HuH-7.5 (cell line): ENCODE data around the gene WNT3A.

Experiments used
- DNase-seq: peaks from one replicate; pipeline ENCODE4 v3.0.0; 2011; ENCODE audit warnings: low spot score

Gene WNT3A

DNA sequence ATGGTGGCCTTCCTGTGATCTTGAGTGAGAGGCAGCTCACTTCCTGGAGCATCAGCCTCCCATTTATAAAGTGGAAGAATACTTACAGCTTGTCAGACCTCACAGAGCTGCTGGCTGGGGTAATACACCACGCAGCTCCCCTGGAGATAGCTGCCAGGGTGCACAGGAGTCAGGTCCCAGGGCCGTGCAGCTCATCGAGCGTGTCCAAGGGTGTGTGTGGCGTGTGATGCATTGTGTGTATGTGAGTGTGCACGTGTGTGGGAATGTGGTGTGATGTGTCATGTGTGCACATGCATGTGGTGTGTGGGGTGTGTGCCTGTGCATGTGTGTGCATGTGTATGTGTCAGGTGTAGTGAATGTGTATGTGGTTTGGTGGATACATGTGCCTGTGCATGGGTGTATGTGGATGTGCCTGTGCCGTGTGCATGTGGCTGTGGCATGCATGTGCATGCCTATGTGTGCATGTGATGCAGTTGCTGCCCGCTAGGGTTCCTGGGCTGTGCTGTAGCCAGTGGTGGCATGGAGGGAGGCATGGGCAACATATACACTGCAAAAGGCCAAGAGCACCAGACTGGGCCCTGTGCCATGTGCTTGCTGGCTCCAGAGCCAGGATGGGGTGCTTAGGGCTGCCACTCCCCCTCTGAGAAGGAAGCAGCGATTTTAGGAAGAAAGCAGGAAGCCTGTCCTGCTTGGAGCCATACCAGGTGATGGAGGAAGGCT lies 24.6 kb downstream of the WNT3A start:
- no peak for DNase-seq

DNA sequence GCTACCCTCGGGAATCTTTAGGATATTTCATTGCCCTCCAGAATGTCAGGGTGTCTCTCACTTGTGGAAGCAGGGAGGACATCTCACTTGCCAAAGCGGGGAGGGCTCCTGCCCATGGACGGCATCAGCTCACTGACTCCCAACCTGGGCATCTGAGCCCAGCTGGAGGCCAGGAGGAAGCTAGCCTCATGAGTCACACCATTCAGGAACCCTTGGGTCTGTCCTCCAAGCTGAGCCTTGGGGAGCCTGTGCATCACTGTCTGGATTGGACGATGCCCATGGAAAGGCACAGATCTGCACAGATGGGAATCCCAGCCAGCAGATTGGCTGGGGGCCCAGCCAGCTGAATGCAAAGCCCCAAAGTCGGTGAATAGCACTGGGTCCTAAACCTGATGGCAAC lies 25.2 kb downstream of the WNT3A start:
- DNase-seq = no peak

DNA sequence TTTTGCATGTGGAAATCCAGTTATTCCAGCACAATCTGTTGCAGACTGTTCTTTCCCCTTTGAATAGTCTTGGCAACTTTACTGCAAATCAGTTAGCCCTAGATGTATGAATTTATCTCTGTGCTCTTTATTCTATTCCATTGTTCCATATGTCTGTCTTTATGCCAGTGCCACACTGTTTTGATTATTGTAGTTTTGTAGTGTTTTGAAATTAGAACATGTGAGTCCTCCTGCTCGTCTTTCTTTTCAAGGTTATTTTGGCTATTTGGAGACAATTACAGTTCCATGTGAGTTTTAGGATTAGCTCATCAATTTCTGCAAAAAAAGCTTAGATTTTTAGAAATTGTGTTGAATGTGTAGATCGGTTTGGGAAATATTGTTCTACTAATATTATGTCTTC lies 26.6 kb downstream of the WNT3A start:
- no peak for DNase-seq

DNA sequence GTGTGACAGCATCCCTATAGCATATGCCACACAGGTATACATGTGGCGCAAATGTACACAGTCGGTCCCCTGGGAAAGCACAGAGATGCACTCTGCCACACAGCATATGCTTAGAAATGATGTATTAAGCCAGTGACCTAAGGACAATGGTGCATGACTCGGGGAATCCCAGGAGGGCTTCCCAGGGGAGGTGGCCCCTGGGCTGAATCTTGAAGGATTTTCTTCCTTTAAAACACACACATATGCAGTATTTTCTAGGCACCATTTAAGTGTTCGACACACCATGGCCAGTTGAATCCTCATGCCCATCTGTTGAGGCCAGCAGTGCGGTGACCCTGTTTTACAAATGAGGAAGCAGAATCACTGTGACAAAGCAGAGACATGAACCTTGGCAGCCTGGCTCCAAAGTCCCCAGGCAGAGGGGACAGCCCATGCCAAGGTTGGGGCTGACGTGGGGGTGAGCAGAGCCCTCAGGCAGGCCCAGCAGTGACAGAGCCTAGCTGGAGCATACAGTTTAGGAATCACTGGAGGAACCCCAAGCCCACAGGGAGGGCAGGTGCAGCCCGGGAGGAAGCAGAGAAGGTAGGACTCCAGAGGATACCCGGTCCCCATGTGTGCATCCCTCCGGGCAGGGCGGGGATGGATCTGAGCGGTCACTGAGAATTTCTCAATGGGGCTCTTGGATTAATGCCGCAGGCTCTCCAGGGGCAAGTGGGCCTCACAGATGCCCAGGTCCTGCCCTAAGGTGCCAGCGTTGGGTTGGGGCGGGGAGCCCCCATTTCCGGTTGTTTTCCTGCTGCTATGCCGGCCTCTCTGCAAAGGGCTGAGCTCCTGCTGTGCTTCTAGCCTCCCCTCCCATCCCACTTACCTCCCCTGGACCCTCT lies 28.4 kb downstream of the WNT3A start:
- no peak for DNase-seq

DNA sequence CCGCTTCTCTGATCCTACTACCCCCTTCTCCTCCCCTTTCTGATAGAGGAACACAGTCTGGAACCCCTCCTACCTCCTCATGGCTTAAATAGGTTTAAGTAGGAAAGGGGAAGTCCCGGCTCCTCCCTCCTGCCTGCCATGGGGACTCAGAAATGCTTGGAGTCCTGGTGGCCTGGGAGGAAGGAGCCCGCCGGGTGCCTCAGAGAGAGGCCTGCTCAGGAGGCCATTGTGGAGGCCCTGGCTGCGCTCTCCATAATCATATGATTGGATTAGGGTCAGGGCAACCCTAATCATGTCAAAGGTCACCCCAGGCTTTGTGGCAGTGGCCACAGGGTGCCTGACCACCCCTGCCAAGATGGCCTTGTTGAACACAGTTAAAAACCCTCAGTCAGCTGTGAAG lies 29.0 kb downstream of the WNT3A start:
- no peak for DNase-seq

DNA sequence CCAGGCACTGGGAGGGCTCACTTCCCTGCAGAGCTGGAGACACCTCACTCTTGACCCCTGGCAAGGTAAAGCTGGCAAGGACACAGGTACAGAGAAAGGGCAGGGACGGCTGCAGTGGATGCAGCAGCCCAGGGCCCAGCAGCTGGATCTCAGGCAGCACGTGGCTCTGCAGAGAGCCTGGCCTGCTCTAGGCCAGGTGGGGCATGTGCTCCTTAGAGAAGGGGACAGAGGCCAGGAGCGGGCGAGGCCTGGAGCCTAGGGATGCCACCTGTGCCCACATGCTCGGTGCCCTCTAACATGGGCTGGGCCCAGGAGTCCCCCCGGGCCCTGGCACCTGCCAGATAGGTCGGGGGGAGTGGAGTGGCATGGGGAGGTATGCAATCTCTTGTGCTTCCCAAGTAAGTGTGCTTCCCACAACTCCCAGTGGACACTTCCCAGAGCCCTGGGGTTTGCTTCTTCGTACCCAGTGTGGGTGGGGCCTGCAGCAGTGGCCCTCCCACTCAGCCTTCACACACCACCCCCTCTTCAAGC lies 30.0 kb downstream of the WNT3A start:
- no peak for DNase-seq

DNA sequence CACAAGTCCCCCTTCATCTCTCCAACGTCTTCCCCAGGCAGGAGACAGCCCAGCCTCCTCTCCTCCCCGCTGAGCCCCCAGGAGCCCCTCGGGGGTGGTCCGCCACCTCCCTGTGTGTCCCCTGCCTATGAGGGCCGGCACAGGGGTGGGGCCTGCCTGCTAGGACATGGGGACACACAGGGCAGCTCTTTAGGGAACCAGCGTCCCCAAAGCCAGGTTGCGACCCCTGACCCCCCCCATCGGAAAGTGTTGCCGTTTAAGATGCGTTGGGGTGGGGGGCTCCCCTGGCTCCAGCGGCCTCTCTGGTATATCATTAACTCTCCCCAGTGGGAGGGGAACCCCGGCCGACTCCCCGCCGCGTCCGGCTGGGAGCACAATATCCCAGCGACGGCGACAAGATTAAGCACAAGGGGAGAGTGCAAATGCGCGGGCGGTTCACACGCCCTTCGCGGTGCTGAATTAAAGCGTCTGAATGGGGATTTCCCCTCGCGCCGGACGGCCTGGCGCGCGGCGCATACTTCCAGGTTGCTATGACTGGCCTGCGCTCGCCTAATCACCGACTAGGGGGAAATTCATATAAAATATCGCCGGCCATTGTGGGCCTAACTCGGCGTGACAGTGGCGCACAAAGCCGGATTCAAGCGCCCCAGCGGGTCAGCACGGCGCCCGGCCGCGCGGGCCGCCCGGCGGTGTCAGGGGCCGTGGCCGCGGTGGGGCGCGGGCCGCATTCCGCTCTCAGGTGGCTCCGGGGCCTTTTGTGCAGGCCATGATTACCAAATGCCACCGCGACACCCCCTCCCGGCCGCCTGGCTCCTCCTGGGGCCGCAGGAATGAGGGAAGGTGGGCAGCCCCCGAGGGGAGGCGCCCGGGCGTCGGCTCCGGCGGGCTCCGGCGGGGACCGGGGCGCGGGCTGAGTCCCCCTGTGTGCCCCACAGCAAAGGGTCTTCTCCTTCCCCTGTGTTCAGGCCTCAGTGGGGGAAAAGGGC lies 30.9 kb downstream of the WNT3A start:
- no peak for DNase-seq

DNA sequence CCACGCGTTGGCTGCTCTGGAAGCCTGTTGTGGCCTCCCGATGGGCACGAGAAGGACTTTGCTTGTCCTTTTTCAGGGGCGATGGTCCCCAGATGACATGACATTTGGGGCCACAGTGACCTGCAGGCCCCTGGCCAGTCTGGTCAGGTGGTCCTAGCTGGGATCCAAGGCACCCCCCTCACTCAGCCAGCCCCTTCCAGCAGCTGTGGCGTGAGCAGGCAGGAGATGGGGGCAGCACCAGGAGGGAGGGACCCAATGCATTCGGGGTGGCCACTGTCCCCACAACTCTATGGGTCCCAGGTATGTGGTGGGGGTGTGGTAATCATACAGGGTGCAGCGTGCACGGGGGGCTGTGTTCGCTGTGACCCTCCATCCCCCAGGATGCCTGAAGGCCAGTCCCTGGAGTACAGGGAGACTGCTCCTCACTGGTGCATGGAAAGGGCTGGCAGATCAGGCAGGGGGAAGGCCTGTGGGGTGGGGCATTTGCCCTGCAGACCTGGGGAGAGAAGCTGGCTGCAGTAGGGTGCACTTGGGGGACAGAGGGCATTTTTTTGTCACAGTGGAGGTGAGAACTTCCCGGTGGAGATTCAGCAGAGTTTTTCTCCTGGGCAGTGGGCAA lies 31.7 kb downstream of the WNT3A start:
- DNase-seq = no peak

DNA sequence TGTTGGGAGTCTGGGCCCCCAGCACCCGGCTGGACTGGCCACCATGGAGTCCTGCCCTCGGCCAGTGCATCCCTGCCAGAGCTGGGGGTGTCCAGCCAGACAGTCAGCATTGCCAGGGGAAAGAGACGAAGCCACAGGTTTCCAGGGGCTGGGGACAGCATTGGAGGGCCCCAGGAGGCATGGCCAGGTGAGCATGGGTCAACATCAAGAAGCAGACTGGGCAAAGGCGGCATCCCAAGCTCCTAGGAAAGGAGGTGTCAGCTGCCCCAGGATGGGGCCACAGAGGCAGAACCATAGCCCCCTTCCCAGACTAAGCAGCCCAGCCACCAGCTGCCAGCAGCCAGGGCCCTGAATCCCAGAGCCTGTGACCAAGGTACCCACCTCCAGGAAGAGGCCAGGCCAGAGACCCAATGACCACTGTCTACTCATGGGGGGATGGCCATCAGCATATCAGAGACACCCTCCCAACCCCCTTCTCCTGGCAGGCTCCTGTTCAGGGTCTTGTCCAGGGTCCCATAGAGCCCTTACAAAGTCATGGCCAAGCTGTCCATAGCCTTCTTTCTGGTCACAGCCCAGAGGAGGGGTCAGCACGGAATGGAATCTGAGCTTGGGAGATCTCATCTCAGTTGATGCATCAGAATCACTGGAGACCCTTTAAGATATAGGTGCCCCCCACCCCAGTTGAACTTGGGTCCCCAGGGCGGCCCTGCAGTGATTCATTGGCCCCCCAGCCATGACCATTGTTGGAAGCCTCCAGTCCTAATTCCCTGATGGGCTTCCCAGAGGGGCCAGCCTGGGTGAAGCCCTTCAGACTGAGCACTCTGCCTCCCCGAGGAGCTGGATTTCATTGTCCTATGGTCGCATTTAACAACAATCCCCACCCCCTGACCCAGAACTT lies 32.5 kb downstream of the WNT3A start:
- DNase-seq = no peak

DNA sequence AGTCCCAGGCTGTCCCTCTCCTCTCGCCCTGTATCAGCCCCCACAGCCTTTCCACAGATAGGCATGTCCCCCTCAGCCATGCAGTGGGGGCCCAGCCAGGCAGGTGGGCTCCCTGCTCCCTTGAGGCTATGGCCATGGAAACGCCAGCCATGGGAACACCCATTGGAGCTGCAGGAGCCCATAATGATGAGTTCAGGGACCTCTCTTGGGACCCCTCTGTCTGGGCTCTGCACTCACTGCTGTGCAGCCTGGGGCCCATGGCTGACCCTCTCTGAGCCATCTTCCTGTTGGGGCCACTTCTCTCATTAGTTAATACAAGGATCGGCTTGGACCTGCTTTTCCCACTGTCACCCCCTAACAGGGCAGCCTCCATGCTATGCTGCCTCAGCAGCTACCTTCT lies 33.2 kb downstream of the WNT3A start:
- no peak for DNase-seq

DNA sequence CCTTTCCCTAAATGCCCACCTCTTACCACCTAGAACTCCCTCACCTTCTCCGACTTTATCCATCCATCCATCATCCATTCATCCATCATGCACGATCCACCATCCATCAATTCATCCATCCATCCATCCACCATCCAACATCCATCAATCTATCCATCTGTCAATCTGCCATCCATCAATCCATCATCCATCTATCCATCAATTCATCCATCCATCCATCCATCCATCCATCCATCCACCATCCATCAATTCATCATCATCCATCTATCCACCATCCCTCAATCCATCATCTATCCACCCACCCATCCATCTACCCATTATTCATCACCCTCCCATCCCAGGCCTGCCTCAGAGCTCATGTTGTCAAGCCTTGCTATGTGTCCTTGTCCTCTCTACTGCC lies 34.5 kb downstream of the WNT3A start:
- no peak for DNase-seq

DNA sequence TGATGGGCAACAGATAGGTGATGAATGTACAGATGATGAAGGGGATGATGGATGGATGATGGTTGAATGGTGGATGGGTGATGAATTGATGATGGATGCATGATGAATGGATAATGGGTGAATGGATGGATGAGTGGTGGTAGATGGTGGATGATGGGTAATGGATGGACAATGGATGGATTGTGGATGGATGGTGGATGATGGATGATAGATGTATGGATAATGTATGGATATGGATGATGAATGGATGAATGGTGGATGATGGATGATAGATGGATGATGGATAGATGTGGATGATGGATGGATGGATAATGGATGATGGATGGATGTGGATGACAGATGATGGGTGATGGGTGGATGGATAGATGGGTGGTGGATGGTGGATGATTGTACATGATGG lies 35.7 kb downstream of the WNT3A start:
- no peak for DNase-seq

DNA sequence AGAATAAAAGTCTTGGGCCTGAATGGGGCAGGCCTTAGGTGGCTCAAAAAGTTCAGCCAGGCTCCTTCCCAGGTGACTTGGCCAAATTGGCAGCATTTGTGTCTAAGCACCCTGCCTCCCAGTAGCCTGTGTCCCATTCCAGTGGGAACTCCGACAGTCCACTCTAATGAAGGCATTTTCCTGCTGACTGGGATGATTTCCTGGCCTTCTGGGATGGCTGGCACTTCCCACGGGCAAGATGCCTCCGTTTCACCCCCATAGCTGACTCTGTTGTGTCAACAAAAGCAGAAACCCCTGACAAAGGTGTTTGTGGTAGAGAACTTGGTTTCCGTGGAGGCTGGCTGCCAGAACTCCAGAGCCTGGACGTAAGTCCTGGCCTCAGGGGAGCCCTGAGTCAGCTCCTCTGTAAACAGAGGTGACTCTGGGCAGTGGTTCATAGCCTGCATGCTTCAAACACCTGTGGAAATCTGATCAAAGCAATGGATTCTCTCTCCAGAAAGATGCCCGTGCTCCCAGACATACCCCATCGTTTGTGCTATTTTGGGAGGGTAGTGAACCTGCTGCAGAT lies 36.6 kb downstream of the WNT3A start:
- DNase-seq = no peak

DNA sequence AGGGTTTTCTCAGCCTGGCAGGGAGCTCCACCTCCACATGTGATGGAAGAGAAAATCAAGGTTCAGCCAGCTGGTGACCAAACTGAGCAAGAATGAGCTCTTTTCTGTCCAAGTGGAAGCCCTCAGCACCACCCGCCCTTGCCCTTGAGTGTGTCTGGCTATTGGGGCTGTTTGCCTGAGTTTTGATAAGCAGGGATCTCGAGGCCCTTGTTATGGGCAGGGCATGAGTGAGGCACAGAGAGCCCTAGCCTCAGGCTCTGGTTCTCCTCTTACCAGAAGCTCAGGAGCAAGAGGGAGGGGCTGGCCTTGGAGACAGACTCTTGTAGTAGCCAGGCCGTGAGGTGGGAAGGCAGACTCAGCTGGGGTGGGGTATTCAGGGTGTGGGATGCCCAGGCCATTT lies 38.2 kb downstream of the WNT3A start:
- no peak for DNase-seq

DNA sequence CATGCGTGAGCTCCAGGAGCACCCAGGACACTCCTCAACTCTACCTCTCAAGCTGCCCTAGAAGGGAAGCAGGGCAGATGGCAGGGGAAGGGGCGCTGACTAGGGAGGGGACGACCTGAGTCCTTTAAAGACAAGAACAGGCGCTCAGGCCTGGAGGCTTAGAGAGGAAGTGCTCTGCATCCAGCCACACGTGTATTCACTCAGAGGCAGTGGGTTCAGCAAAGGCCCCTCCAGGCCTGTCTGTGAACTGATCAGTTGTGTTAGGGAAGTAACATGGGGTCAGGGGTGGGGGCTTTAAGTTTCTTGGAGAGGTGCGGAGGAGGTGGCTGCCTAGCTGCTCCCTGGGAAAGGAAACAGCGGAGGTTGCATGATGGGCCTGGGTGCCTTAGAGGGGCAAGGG lies 38.6 kb downstream of the WNT3A start:
- no peak for DNase-seq

DNA sequence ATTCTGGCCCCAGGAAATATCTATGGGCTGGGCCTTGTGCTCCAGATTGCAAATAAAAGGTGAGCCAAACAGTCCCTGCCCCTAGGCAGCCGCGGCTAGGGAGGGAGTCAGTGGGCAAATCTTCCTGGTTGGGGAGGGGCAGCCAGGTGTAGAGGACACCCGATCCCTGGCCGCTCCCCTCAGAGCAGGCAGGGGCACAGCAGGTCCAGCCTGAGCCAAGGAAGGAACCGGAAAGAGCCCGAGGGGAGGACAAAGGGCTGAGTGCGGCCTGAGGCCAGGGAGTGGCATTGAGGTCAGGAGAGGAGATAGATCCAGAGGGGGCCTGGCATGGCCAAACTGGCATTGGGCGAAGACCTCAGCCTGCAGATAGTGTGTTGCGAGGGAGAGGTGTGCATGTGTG lies 39.1 kb downstream of the WNT3A start:
- DNase-seq = no peak

DNA sequence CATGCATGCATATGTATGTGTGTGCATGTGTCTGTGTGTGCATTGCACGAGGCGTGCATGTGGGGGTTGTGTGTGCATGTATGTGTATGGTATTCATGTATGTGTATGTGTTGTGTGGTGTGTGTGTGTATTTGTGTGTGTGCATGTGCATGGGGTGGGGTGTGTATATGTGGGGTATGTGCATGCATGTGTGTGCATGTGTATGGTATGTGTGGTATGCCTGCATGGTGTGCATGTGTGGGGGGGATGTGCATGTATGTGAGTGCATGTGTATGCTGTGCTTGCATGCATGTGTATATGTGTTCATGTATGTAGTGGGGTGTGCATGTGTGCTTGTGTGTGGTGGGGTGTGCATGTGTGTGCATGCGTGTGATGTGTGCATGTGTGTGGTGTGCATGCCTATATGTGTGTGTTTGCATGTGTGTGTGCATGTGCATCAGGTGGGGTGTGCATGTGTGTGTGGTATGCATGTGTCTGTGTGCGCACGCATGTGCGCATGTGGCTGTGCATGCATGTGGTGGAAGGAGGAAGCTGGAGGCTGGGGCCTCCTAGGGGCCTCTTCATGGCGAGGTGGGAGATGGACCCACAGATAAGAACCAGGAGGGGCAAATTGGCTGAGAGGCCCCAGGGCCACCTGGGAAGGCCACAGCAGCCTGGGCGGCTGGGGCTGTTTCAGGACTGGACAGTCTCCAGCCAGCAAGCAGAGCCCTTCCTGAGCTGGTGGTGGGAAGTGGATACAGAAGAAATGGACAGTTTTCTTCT lies 39.8 kb downstream of the WNT3A start:
- no peak for DNase-seq

DNA sequence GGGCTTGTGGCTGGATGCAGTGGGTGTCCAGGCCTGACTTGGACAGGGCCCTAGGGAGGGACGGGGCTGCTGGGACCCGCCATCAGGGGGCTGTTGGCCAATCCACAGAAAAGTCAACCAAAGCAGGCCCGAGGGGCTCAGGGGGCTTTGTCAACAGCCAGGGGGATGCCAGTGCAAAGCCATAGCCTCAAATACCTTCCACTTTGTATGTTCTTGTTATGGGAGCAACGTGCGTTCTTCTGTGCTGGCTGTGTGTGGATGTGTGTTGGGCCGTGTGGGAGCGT lies 40.3 kb downstream of the WNT3A start:
- no peak for DNase-seq

DNA sequence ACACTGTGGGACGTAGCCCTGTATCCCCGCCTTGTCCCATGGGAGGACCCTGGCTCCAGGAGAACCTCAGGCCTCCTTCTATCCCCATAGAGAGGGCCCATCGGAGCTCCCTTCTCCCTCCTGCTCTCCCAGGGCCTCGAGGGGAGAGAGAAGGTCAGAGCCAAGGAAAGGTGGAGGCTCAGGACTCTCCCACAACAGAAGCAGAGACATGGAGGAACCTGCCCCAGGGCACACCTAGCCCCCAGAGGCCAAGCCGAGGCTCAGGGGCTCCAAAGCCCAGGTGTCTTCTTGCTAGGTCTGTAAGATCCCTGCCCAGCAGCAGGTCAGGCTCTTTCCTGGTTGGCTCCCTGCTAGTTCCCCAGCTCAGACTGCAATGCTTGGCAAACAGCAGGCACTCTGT lies 41.3 kb downstream of the WNT3A start:
- no peak for DNase-seq
